ENCODE measurements around the gene GRB10. TPM values are rescaled to one million over a fixed set of nuclear protein-coding genes. Genes with fewer than 3 reads are reported as not detected.

Gene GRB10
- total RNA-seq, 2 experiments from 2014 or later, result 4.4 TPM

DNA sequence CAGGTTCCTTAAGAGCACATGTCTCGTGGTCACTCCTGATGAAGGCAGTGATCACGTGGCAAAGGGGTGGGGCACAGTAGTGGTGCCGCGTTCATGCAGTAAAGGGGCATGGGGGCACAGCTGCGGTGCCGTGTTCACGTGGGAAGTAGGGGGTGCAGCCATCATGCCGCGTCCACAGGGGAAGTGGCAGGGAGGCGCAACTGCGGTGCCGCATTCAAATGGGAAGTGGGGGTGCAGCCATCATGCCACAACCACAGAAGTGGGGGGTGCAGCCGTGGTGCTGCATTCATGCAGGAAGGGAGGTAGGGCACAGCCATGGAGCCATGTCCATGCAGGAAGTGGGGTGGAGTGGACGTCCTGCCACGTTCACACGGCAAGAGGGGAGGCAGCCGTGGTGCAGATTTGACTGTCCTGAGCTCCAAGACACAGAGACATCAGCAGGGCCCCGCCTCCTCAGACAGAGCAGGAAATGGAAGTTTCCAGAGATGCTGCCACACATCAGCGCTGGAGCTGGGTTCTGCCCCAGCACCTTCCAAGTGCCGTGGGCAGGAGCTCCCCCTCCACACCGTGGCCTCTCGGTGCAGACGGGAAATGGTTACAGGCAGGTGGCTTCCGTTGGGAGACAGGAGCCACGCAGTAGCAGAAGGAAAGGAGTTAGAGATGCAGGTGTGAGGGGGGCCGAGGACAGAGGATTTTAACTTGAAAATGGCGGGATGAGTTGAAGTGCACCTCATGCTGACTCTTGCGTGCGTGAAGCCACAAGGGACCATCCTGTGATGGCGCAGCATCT is 122.5 kb downstream of the GRB10 start:
- DNase-seq, result peak; percentile 55
- CTCF ChIA-PET, result interaction anchor here (0.6 to 2.2 kb wide), 5 partner anchors 12 to 568 kb away, joined by 3 to 5 read pairs (median 4); no protein-coding TSS in a partner anchor
- H3K36me3 Mint-ChIP-seq (ENCODE audit: low read depth), result peaks cover 2% of the 10 kb centered on the region
- H3K4me1 Mint-ChIP-seq, result peaks cover 65% of the 10 kb centered on the region
- H3K4me3 Mint-ChIP-seq, result peak overlapping the region; percentile 59
- POLR2A ChIA-PET, result interaction anchor here (0.7 kb wide), 1 partner anchor 46 kb away, joined by 5 read pairs; no protein-coding TSS in a partner anchor
- no peaks in the 10 kb centered on the region for H3K27me3 Mint-ChIP-seq
- no peaks in the 10 kb centered on the region for H3K9me3 Mint-ChIP-seq
- H3K27ac Mint-ChIP-seq, result peak overlapping the region; percentile 92

DNA sequence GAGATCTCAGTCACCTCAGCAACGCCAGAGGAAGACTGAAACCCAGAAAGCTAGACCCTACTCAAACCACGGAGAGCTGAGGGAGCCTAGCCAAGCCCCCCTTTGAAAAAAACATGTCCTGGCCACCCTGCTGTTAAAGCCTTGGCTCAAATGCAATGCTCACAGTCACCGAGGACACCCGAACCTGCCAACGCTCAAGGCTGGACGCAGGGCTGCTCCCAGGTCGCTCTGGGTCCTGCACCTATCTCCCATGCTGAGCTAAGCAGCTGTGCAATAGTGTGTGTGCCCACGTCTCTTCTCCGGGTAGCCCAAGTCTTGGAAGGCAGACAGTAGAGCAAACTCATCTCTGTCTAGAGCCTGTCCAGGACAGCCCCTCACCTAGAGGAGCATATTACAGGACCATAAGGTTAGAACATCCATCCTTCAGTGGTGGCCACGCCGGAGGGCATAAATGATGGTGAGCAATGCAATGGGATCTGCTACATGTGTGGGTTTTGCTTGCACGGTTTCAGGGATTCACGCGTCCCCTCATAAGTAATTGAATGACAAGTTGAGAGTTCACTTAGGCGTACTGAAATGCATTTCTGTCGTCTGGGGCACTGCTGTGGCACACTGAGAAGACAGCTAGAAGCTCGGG is 123.2 kb downstream of the GRB10 start:
- no peak for DNase-seq
- peak overlapping the region; percentile 59 for H3K4me3 Mint-ChIP-seq
- peaks cover 58% of the 10 kb centered on the region for H3K4me1 Mint-ChIP-seq
- ChIA-PET POLR2A (no interaction called here), CTCF (interaction anchor here (1.3 to 2.2 kb wide), 3 partner anchors 11 to 567 kb away, joined by 3 to 5 read pairs (median 5); no protein-coding TSS in a partner anchor)
- no peaks in the 10 kb centered on the region for H3K9me3 Mint-ChIP-seq
- peak overlapping the region; percentile 92 for H3K27ac Mint-ChIP-seq
- no peaks in the 10 kb centered on the region for H3K27me3 Mint-ChIP-seq
- peaks cover 2% of the 10 kb centered on the region for H3K36me3 Mint-ChIP-seq (ENCODE audit: low read depth)

DNA sequence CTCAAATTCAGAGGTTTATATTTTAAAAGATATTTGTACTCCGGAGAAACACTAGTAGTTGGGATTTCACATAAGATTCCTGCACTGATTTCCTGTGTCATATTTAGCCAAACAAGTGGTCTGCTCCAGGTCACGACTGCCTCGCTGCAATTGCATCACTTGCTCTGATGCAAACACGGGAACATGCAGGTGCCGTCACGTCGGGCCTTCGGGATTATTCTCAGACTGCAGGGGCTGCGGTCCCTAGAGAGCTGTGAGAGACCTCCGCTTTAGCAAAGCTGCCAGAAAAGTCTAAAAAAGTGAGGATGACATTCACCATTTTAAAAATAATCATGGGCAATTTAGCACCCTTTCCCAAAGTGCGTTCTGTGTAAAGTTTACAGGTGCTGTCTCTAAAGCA is 124.0 kb downstream of the GRB10 start:
- Mint-ChIP-seq H3K4me3 (no peak overlapping the region), H3K4me1 (peaks cover 50% of the 10 kb centered on the region), H3K9me3 (no peaks in the 10 kb centered on the region), H3K27ac (no peak overlapping the region), H3K36me3 (ENCODE audit: low read depth) (peaks cover 2% of the 10 kb centered on the region), H3K27me3 (no peaks in the 10 kb centered on the region)
- ChIA-PET POLR2A (no interaction called here), CTCF (no interaction called here)
- DNase-seq, result no peak

DNA sequence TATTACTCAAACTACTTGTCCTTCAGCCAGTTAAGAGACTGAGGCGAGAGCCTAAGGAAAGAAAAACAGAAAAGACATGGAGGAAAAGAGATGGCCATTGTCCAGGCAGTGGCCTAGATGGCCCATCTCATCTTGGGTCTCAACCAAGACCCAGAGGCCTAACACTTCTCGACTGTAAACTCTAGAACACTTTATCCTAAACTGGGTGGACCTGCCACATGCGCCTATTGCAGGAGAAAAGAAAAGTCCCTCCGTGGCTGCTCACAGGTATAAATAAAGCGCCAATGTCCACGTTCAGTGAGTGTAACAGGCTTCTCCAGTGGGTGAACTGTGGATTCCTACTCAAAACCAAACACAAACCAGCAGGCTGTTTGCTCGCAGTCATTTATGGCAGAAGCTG is 124.8 kb downstream of the GRB10 start:
- no peak for DNase-seq
- Mint-ChIP-seq H3K9me3 (no peaks in the 10 kb centered on the region), H3K36me3 (ENCODE audit: low read depth) (peaks cover 2% of the 10 kb centered on the region), H3K4me1 (peaks cover 42% of the 10 kb centered on the region), H3K27me3 (no peaks in the 10 kb centered on the region), H3K27ac (no peak overlapping the region), H3K4me3 (no peak overlapping the region)
- CTCF ChIA-PET, result no interaction called here
- POLR2A ChIA-PET, result no interaction called here

DNA sequence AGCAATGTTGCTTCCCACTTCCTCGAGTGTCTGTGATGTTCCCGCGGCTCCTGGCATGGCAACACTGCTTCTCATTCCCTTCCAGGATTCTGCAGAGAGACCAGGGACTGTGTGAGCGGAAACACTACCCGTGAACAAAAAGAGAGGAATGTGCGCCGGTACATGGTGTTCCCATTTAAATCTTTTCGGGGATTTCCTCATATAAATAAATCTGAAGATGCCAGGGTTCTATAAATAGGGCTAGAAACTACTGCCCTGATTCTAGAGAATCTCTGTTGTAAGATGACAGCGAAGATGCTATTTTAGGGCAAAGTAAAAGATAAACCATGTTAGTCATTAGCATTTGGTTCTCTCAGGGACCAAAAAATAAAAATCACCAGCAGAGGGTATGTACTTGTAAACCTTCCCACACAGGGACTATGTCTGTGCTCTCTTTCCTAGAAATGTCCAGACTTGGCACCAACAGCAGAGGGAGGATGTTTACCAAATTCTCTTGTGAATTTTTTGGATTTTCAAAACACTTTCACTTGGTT is 125.3 kb downstream of the GRB10 start:
- Mint-ChIP-seq H3K27ac (no peak overlapping the region), H3K4me1 (peaks cover 37% of the 10 kb centered on the region), H3K27me3 (no peaks in the 10 kb centered on the region), H3K36me3 (ENCODE audit: low read depth) (peaks cover 2% of the 10 kb centered on the region), H3K9me3 (no peaks in the 10 kb centered on the region), H3K4me3 (no peak overlapping the region)
- POLR2A ChIA-PET, result no interaction called here
- DNase-seq, result no peak
- CTCF ChIA-PET, result no interaction called here

DNA sequence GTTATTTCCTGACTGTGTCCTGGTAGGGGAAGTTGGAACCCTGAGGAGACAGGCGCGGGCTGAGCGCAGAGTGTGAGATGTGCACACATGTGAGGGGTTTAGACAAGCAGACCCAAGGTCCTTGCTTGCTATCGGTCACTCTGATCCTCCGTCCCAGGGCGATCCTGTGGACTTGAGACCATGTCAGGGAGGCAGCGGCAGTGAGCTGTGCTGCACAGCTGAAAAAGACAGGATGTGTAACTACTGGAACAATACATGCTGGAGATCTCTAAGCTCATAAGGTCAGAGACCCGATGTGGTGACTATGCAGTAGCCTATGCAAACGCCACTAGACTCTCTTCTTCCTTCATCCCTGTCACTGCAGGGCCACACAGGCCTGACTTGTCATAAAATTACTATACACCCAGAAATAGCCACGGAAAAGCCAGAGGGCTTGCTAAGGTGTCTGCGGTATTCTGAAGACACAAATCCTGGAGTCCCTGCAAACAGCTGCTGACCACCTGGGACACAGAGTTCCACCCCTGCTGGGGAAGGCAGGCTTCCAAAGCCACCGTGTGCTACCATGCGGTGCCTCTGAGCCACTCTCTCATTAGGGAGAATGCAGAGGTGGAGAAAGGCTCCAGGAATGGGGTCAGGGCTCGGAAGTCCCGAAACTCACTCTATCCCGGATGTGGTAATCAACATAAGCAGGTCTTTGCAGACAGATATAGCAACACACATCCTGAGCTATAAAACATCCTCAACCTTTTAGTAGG is 126.4 kb downstream of the GRB10 start:
- no peak overlapping the region for H3K4me3 Mint-ChIP-seq

DNA sequence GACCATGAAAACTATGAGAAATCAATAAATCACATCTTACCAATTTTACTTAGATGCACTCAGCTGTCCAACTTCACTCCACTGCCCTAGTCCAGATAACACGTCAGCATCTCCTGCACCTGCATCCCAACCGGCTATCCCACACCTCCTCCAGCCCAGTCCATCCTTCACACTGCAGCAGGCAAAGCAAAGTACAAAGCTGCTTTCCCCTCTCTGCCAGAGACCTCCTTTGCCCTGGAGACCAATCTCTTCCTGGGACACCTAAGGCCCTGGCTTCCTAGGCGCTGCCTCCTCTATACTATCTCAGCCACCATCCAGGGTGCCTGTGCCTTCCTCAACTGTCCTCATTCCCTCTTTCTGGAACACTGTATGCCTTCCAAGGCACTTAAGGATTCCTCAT is 127.2 kb downstream of the GRB10 start:
- ChIA-PET POLR2A (no interaction called here), CTCF (no interaction called here)
- no peaks in the 10 kb centered on the region for H3K9me3 Mint-ChIP-seq
- no peak overlapping the region for H3K27ac Mint-ChIP-seq
- H3K27me3 Mint-ChIP-seq, result no peaks in the 10 kb centered on the region
- H3K4me3 Mint-ChIP-seq, result no peak overlapping the region
- H3K4me1 Mint-ChIP-seq, result peaks cover 19% of the 10 kb centered on the region
- peaks cover 2% of the 10 kb centered on the region for H3K36me3 Mint-ChIP-seq (ENCODE audit: low read depth)
- no peak for DNase-seq

More for the DNA sequence above, 126.4 kb downstream of the GRB10 start:
- H3K4me1 Mint-ChIP-seq, result peaks cover 28% of the 10 kb centered on the region
- POLR2A ChIA-PET, result no interaction called here
- CTCF ChIA-PET, result interaction anchor here (0.6 kb wide), 1 partner anchor 65 kb away, joined by 3 read pairs; no protein-coding TSS in a partner anchor
- H3K27me3 Mint-ChIP-seq, result no peaks in the 10 kb centered on the region
- H3K9me3 Mint-ChIP-seq, result no peaks in the 10 kb centered on the region
- DNase-seq, result no peak
- H3K27ac Mint-ChIP-seq, result no peak overlapping the region
- peaks cover 2% of the 10 kb centered on the region for H3K36me3 Mint-ChIP-seq (ENCODE audit: low read depth)

DNA sequence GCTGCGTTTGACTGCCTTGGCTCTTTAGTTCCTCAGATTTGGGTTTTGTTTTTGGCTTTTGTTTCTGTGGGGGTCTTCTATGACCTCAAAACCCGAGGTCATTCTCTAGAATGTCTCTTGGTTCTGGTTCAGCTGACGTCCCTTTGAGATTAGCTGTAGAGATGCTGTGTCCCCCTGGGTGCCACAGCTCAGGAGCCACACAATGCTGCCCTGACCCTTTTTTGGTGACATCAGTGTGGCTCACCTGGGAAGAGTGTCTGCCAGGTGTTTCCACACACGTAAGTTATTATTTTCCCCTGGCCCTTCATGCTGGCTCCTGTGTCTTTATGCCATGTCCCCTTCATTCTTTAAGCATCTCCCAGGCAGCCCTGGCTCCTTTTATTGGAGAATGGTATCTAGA is 127.7 kb downstream of the GRB10 start:
- Mint-ChIP-seq H3K9me3 (no peaks in the 10 kb centered on the region), H3K36me3 (ENCODE audit: low read depth) (no peaks in the 10 kb centered on the region)

DNA sequence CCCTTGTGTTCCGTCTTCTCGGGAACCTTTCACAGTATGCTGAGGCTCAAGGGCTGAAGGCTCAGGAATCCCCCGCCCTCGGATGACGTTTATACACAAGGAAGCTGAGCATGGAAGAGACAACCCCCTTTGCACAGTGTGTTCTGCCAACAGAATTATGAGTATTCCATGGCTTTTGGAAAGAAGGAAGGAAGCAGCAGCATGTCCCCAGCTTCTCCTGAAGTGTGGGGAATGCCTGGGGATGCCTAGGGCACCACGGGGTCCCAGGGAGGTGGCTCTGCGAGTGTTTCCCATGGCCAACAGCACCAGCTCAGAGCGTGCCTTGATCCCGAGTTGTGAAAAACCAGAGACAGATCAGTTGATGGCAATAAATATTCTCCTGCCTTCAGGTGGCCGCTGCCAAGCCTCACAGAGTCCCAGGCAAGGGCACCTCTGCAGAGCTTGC is 128.7 kb downstream of the GRB10 start:
- ChIA-PET POLR2A (no interaction called here), CTCF (interaction anchor here (0.5 kb wide), 1 partner anchor 487 kb away, joined by 6 read pairs; no protein-coding TSS in a partner anchor)
- no peak overlapping the region for H3K4me3 Mint-ChIP-seq
- H3K4me1 Mint-ChIP-seq, result peaks cover 9% of the 10 kb centered on the region
- no peaks in the 10 kb centered on the region for H3K9me3 Mint-ChIP-seq
- no peaks in the 10 kb centered on the region for H3K36me3 Mint-ChIP-seq (ENCODE audit: low read depth)
- H3K27me3 Mint-ChIP-seq, result no peaks in the 10 kb centered on the region
- no peak for DNase-seq
- no peak overlapping the region for H3K27ac Mint-ChIP-seq

More for the DNA sequence above, 127.7 kb downstream of the GRB10 start:
- ChIA-PET POLR2A (no interaction called here), CTCF (no interaction called here)
- Mint-ChIP-seq H3K27ac (no peak overlapping the region), H3K27me3 (no peaks in the 10 kb centered on the region), H3K4me1 (peaks cover 15% of the 10 kb centered on the region), H3K4me3 (no peak overlapping the region)
- no peak for DNase-seq

DNA sequence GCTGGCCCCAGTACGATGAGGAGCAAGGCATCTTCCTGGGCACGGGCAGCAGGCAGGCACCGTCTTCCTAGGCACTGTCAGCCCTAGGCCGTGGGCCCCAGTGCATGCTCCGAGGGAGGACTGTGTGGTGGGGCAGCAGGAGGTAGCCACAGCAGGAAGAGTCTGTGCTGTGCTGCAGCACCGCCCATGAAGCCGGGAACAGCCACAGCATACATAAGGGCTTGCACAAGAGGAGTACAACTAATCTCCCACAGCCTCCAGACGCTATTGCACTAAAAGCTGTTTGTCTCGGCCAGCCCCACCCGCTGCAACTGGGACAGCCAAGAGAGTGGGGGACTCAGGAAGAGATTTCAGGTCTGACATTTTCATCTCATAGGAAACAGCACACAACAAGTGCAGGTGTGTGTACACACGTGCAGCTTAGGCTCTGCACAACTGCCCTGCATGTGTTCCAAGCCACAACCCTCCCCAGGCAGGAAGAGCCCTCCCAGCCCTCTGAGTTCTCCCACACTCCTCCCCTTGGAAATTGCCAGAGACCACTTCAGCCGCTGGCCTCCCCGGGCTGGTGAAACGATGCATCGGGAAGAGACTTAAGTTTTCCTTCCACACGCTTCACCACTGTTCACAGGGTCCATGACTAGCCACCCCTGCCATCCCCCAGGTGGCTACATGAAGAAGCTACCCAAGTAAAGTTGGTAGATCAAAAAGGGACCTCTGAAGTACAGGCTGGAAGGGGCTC is 129.4 kb downstream of the GRB10 start:
- Mint-ChIP-seq H3K4me1 (peaks cover 6% of the 10 kb centered on the region), H3K36me3 (ENCODE audit: low read depth) (no peaks in the 10 kb centered on the region), H3K27me3 (no peaks in the 10 kb centered on the region), H3K4me3 (no peak overlapping the region), H3K9me3 (no peaks in the 10 kb centered on the region), H3K27ac (no peak overlapping the region)
- ChIA-PET CTCF (no interaction called here), POLR2A (no interaction called here)
- no peak for DNase-seq

DNA sequence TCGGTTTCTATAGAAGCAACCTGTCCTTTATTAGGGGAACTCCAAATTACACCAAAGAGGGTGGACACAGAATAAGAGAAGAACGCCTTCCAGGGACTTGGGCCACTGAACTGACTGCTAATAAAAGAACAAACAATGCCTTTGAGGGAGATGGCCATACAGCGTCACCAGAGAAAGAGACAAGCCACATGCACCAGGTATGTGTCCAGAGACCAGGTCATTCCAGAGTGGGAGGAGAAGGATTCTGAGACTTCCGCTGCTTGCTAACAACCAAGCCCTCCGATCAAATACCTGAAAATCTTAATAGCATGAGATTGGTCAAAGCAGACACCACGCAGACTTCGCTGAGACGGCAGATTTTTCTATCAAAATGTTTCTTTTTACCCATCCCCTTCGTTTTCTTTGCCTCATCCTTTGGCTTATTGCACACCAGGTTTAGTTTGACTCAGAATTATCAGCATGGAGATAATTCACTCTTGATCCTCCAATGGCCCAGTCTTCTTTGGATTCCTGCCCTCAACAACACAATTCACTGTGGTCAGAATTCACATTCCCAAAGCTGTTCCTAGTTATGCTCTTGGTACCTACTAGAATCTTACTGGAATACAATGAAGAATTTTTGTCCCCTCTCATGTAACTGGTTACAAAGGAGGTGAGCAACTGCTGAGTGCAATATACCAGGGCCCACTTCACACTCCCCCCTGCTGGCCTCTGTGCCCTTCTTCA is 130.1 kb downstream of the GRB10 start:
- peaks cover 6% of the 10 kb centered on the region for H3K4me1 Mint-ChIP-seq
- H3K9me3 Mint-ChIP-seq, result no peaks in the 10 kb centered on the region
- H3K27ac Mint-ChIP-seq, result no peak overlapping the region
- ChIA-PET CTCF (no interaction called here), POLR2A (no interaction called here)
- no peaks in the 10 kb centered on the region for H3K36me3 Mint-ChIP-seq (ENCODE audit: low read depth)
- no peak overlapping the region for H3K4me3 Mint-ChIP-seq
- DNase-seq, result no peak
- H3K27me3 Mint-ChIP-seq, result no peaks in the 10 kb centered on the region
